OCI-LY3 (cell line): ENCODE data around the gene BAD.

Experiments
- H2AFZ ChIP-seq: fragments of 200-600, 300-600 bp; shearing (Covaris generic); 2 replicates; pipeline ENCODE4 v1.6.0; 2014; ENCODE audit warnings: antibody characterized with exemption, low read depth, low read length
- H3K27ac ChIP-seq: fragments of 200-600, 300-600 bp; sonication (generic); 2 replicates; pipeline ENCODE4 v1.5.1; 2014; ENCODE audit warnings: mild to moderate bottlenecking, low read length, moderate library complexity, mixed read lengths
- H3K27me3 ChIP-seq: fragments of 200-600, 300-600 bp; sonication (generic); 2 replicates; pipeline ENCODE4 v1.6.1; 2014; ENCODE audit warnings: low read depth, low read length, mixed read lengths
- H3K36me3 ChIP-seq: fragments of 200-600, 300-600 bp; sonication (generic); replicated peaks from 2 replicates; pipeline ENCODE3; 2014; ENCODE audit warnings: low read depth, low read length, mixed read lengths
- H3K4me1 ChIP-seq: fragments of 300-600, 200-600 bp; sonication (generic); 2 replicates; pipeline ENCODE4 v1.6.1; 2014; ENCODE audit warnings: low read length, mixed read lengths
- H3K4me2 ChIP-seq: fragments of 200-600, 300-600 bp; sonication (generic); 2 replicates; pipeline ENCODE4 v1.6.1; 2014; ENCODE audit warnings: low read length, mixed read lengths
- H3K4me3 ChIP-seq: fragments of 300-600, 200-600 bp; sonication (generic); 2 replicates; pipeline ENCODE4 v1.5.1; 2014; ENCODE audit warnings: antibody characterized with exemption, mild to moderate bottlenecking, low read length, moderate library complexity
- H3K79me2 ChIP-seq: fragments of 300-600, 200-600 bp; shearing (Covaris generic); 2 replicates; pipeline ENCODE4 v1.6.1; 2014; ENCODE audit warnings: mild to moderate bottlenecking, low read length, mixed read lengths
- H3K9ac ChIP-seq: fragments of 300-600, 200-600 bp; shearing (Covaris generic); 2 replicates; pipeline ENCODE4 v1.6.0; 2014; ENCODE audit warnings: mild to moderate bottlenecking, low read length, moderate library complexity
- H3K9me3 ChIP-seq: fragments of 200-600, 300-600 bp; shearing (Covaris generic); 2 replicates; pipeline ENCODE4 v1.6.1; 2014; ENCODE audit warnings: low read length, mixed read lengths; ENCODE audit not compliant: insufficient read depth
- H4K20me1 ChIP-seq: fragments of 200-600, 300-600 bp; sonication (generic); 2 replicates; pipeline ENCODE4 v1.6.1; 2016; ENCODE audit warnings: low read length, mixed read lengths; ENCODE audit not compliant: insufficient read depth
- CTCF ChIP-seq: fragments of 200-600, 300-600 bp; sonication (generic); IDR thresholded peaks from 2 replicates; pipeline ENCODE4 v1.5.1; 2014; ENCODE audit warnings: antibody characterized with exemption, low read length, low read depth
- EZH2phosphoT487 ChIP-seq: fragments of 200-600 bp; shearing (Covaris generic); IDR thresholded peaks from 2 replicates; pipeline ENCODE4 v1.6.1; 2018; ENCODE audit warnings: antibody characterized with exemption, mixed run types, low read depth

The BAD gene

GRCh38 chr11:64287676-64288352, 3.3 kb upstream of the BAD start:
- no peak overlapping the region for H3K4me3 ChIP-seq
- H3K4me1 ChIP-seq = peaks cover 12% of the 10 kb centered on the region
- H3K9ac ChIP-seq = no peak overlapping the region
- TF ChIP-seq CTCF (no peak), EZH2phosphoT487 (no peak)
- no peaks in the 10 kb centered on the region for H3K27me3 ChIP-seq
- no peak overlapping the region for H2AFZ ChIP-seq
- no peak overlapping the region for H3K4me2 ChIP-seq
- H3K27ac ChIP-seq = no peak overlapping the region
- peaks cover 4% of the 10 kb centered on the region for H3K36me3 ChIP-seq
- H4K20me1 ChIP-seq = no peaks in the 10 kb centered on the region
- H3K79me2 ChIP-seq = peaks cover 10% of the 10 kb centered on the region; the same call in 1 of the 2 replicates
- no peaks in the 10 kb centered on the region for H3K9me3 ChIP-seq

- Histone ChIP-seq H3K9me3 (no peaks in the 10 kb centered on the region), H3K4me3 (peak overlapping the region; percentile 82; the same call in 1 of the 2 replicates), H3K4me1 (peaks cover 12% of the 10 kb centered on the region), H3K79me2 (peaks cover 10% of the 10 kb centered on the region; the same call in 1 of the 2 replicates), H3K4me2 (peak overlapping the region; percentile 86), H2AFZ (no peak overlapping the region), H3K27ac (no peak overlapping the region), H3K27me3 (no peaks in the 10 kb centered on the region), H4K20me1 (no peaks in the 10 kb centered on the region), H3K9ac (no peak overlapping the region), H3K36me3 (peaks cover 9% of the 10 kb centered on the region)
- TF ChIP-seq CTCF (no peak), EZH2phosphoT487 (no peak)
Observed at GRCh38 chr11:64286801-64287159, 2.3 kb upstream of the BAD start.

- Histone ChIP-seq H3K27ac (no peak overlapping the region), H2AFZ (no peak overlapping the region), H3K4me2 (peak overlapping the region; percentile 86)
Observed at GRCh38 chr11:64285885-64286800, 1.7 kb upstream of the BAD start.

More at GRCh38 chr11:64285885-64286800, 1.7 kb upstream of the BAD start:
- Histone ChIP-seq H3K9me3 (no peaks in the 10 kb centered on the region), H3K36me3 (peaks cover 9% of the 10 kb centered on the region), H3K27me3 (no peaks in the 10 kb centered on the region), H3K4me1 (peaks cover 12% of the 10 kb centered on the region), H3K9ac (peak overlapping the region; percentile 89), H3K4me3 (peak overlapping the region; percentile 82), H4K20me1 (no peaks in the 10 kb centered on the region), H3K79me2 (peaks cover 10% of the 10 kb centered on the region; the same call in 1 of the 2 replicates)
- no peak for TF ChIP-seq EZH2phosphoT487
- peak; percentile 57 for TF ChIP-seq CTCF
